ENCODE data around the gene PRKN.

DNA sequence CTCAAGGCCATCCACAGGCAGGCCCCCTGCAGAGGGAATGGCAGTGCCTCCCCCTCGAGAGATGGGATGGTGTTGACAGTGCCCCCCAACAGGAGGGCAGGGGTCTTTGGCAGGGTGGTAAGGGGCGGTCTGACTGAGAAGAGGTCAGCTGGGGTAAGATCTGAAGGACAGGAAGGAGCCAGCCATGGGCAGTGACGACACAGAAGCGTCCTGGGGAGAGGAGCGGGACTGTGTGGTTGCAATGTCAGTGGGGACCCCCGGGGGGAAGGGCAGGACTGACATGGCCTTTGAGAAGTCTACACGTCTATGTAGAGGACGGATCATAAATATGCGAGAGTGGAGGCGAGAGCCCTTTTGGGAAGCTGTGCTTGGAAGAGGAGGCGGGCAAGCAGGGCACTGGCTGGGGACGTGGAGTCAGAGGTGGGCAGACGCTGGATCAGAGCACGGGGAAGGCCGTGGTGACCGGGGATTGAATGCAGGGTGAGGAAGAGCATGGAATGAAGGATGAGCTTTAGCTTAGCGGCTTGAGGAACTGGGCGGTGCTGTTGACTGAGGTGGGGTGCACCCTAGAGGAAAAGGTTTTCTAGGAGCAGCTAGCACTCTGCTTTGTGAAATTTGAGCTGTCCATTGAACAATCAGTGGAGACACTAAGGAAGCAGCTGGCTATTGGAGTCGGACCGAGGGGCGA is 1371.3 kb downstream of the PRKN start:
- TF ChIP-seq REST (IDR thresholded peaks at IDR 0.05; ENCODE audit: unreplicated experiment) (no peak), ZNF114 (CRISPR knock-in tag; IDR thresholded peaks at IDR 0.05) (no peak), CTCF (conservative IDR thresholded peaks at IDR 0.05; ENCODE audit: low read depth in 2 of 2) (no peak), POLR2AphosphoS5 (IDR thresholded peaks at IDR 0.05; ENCODE audit: low read depth) (no peak), CREB1 (CRISPR knock-in tag; IDR thresholded peaks at IDR 0.05; ENCODE audit: low read depth) (no peak), EZH2 (IDR thresholded peaks at IDR 0.05; ENCODE audit: low read depth, unreplicated experiment) (no peak), EZH2phosphoT487 (IDR thresholded peaks at IDR 0.05; ENCODE audit: unreplicated experiment) (no peak), ETS1 (IDR thresholded peaks at IDR 0.05) (no peak), ZNF331 (CRISPR knock-in tag; IDR thresholded peaks at IDR 0.05; ENCODE audit: low read depth) (no peak)

Data from GM23338 (cell line).